Type B pancreatic cell (in vitro differentiated cells): Measurements from ENCODE around the gene PAPOLB. TPM values are rescaled to one million over a fixed set of nuclear protein-coding genes. Genes with fewer than 3 reads are reported as not detected.

ENCODE experiments used
- DNase-seq: peaks from one replicate; pipeline ENCODE4 v3.0.0; 2021; ENCODE audit warnings: mixed read lengths; ENCODE audit not compliant: unreplicated experiment; ENCODE audit errors: extremely low spot score
- H3K27ac Mint-ChIP-seq: 2 replicates; pipeline ENCODE4 v1.8.0; 2021; ENCODE audit warnings: mild to moderate bottlenecking, mixed read lengths
- H3K27me3 Mint-ChIP-seq: 2 replicates; pipeline ENCODE4 v1.8.0; 2021; ENCODE audit warnings: mixed read lengths
- H3K36me3 Mint-ChIP-seq: 2 replicates; pipeline ENCODE4 v1.8.0; 2021; ENCODE audit warnings: mixed read lengths
- H3K4me1 Mint-ChIP-seq: one replicate; pipeline ENCODE4 v1.8.0; 2021; ENCODE audit warnings: mixed read lengths; ENCODE audit not compliant: unreplicated experiment
- H3K4me3 Mint-ChIP-seq: 2 replicates; pipeline ENCODE4 v1.8.0; 2021; ENCODE audit warnings: mild to moderate bottlenecking, mixed read lengths
- H3K9me3 Mint-ChIP-seq: 2 replicates; pipeline ENCODE4 v1.8.0; 2021; ENCODE audit warnings: mixed read lengths
- long read RNA-seq: library from polyadenylated mRNA; unstranded; transcript quantifications from one replicate; pipeline ENCODE4 v2.0.0, GENCODE V29; 2020
- total RNA-seq: library from RNA; stranded (reverse); gene quantifications from 2 replicates; pipeline ENCODE4 v1.2.1, GENCODE V29; 2021; ENCODE audit warnings: low replicate concordance
- TF ChIP-seq, protein P1 (sequence below): fragments of 200-600 bp; sonication (generic); conservative IDR thresholded peaks from 2 replicates; pipeline ENCODE4 v1.5.0; 2021; ENCODE audit warnings: antibody characterized with exemption, mild to moderate bottlenecking

PAPOLB gene
- 0.07 and 0.56 TPM in 2 replicates for total RNA-seq
- long read RNA-seq, result 0 reads

DNA sequence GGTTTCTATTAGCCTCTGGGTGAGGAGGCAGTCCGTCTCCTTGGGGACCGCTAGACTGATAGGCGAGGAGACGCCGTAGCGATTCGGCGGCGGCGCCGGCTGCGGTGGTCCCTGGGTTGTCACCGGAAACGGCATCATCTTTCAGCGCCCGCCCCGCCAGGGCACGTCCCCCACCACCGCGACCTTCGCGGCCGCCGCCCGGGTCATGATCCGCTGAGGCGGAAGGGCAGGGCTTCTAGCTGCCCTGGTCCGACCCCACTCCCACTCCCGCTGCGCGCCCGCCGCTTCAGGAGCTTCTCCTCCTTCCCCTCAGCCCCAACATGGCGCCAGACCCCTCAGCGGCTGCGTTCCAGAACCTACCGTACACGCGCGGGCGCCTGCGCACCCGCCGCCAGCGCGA, at the start of gene PAPOLB:
Gene PAPOLB (minus strand): TSS at position 358 of the 400 bp plus-strand sequence. CDS start 220 bp downstream, at position 138.
- peaks cover 6% of the 10 kb centered on the region for H3K4me1 Mint-ChIP-seq
- no peak for DNase-seq

DNA sequence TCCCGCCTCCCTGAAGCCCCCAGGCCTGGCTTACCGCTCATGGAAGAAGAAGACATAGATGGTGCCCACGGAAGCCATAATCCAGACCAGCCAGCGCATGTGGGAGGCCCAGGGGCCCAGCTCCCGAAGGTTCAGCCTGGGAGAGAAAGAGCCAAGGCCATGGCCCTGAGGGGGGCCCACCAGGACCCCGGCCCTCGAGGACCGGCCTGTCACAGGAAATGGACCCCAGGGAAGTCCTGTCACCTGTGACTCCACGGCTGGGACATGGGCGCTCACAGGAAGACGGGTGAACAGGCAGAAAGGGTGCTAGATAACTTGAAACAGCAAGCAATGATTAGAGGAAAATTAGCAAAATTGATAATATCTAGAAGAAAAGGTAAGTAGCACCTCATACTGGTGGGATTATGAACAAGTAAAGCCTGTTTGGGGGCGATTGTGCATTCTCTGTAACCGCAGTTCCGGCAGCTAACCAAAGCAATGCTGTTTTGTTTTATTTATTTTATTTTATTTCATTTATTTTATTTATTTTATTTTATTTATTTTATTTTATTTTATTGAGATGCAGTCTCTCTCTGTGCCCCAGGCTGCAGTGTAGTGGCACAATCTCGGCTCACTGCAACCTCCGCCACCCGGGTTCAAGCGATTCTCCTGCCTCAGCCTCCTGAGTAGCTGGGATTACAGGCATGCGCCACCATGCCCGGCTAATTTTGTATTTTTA, 49.4 kb upstream of the PAPOLB start:
- H3K9me3 Mint-ChIP-seq, result no peaks in the 10 kb centered on the region
- no peak for DNase-seq
- H3K4me3 Mint-ChIP-seq, result no peak overlapping the region
- no peaks in the 10 kb centered on the region for H3K36me3 Mint-ChIP-seq
- no peaks in the 10 kb centered on the region for H3K4me1 Mint-ChIP-seq
- H3K27ac Mint-ChIP-seq, result no peak overlapping the region
- peaks cover 3% of the 10 kb centered on the region for H3K27me3 Mint-ChIP-seq
- TF ChIP-seq, protein P1, sequence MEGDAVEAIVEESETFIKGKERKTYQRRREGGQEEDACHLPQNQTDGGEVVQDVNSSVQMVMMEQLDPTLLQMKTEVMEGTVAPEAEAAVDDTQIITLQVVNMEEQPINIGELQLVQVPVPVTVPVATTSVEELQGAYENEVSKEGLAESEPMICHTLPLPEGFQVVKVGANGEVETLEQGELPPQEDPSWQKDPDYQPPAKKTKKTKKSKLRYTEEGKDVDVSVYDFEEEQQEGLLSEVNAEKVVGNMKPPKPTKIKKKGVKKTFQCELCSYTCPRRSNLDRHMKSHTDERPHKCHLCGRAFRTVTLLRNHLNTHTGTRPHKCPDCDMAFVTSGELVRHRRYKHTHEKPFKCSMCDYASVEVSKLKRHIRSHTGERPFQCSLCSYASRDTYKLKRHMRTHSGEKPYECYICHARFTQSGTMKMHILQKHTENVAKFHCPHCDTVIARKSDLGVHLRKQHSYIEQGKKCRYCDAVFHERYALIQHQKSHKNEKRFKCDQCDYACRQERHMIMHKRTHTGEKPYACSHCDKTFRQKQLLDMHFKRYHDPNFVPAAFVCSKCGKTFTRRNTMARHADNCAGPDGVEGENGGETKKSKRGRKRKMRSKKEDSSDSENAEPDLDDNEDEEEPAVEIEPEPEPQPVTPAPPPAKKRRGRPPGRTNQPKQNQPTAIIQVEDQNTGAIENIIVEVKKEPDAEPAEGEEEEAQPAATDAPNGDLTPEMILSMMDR, result no peak

More for the DNA sequence above, at the start of gene PAPOLB:
- Mint-ChIP-seq H3K27ac (no peak within 1 kb of the TSS), H3K36me3 (peaks cover 7% of the 10 kb centered on the region), H3K4me3 (no peak within 1 kb of the TSS), H3K9me3 (peaks cover 7% of the 10 kb centered on the region), H3K27me3 (no peaks in the 10 kb centered on the region)
- TF ChIP-seq, protein P1, result no peak

DNA sequence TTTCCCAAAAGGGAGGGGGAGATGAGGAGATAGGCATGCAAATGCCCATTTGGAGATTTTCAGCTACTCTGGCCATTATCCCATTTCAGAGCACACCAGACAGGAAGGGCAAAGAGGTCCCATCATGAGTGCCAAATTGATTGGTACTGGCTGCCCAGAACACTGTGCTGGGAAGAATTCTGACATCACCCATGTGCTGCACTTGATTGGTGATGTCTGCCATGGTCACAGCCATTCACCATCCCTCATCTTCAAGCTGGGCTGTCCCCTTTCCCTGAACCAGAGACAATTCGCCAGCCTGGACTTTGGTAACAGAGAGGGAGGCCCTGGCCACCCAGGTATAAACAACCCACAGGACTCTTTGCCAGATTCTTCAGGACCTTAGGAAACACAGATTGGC, 44.9 kb upstream of the PAPOLB start:
- no peaks in the 10 kb centered on the region for H3K36me3 Mint-ChIP-seq
- TF ChIP-seq, protein P1, result no peak
- H3K27ac Mint-ChIP-seq, result no peak overlapping the region
- DNase-seq, result no peak
- no peaks in the 10 kb centered on the region for H3K4me1 Mint-ChIP-seq
- H3K4me3 Mint-ChIP-seq, result no peak overlapping the region
- peaks cover 12% of the 10 kb centered on the region for H3K27me3 Mint-ChIP-seq
- H3K9me3 Mint-ChIP-seq, result no peaks in the 10 kb centered on the region

DNA sequence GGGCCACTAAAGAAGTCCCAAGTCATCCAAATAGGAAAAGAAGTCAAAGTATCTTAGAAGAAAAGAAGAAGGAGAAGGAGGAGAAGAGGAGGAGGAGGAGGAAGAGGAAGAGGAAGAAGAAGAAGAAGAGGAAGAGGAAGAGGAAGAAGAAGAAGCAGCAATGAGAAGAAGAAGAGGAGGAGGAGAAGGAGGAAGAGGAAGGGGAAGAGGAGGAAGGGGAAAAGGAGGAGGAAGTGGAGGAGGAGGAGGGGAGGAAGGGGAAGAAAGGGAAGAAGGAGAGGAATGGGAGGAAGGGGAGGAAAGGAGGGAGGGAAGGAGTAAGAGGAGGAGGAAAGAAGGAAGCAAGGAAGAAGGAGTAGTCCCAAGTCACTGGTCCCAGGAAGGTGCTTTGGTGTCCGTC, 43.3 kb upstream of the PAPOLB start:
- Mint-ChIP-seq H3K27ac (no peak overlapping the region), H3K9me3 (no peaks in the 10 kb centered on the region), H3K27me3 (peaks cover 12% of the 10 kb centered on the region), H3K36me3 (no peaks in the 10 kb centered on the region), H3K4me3 (no peak overlapping the region), H3K4me1 (no peaks in the 10 kb centered on the region)
- DNase-seq, result no peak
- TF ChIP-seq, protein P1, result no peak

DNA sequence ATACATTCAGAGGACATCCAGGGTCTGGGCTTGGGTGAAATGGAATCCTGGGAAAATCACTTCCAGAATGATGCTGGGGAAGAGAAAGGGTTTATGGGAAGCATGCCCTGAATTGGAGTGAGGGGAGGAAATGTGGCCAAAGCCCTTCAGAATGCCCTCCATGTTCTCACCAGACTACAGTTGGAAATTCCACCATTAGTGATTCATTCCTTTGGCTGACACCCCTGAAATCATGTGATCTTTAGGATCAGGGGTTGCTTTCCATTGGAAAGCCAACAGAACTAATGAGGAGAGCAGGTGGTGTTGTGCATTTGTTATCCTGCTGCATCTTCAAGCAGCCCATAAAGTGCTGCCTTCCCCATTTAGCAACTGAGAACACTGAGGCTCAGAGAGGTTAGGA, 42.5 kb upstream of the PAPOLB start:
- DNase-seq, result no peak
- no peaks in the 10 kb centered on the region for H3K4me1 Mint-ChIP-seq

More for the DNA sequence above, 42.5 kb upstream of the PAPOLB start:
- peaks cover 12% of the 10 kb centered on the region for H3K27me3 Mint-ChIP-seq
- no peaks in the 10 kb centered on the region for H3K36me3 Mint-ChIP-seq
- H3K9me3 Mint-ChIP-seq, result no peaks in the 10 kb centered on the region
- TF ChIP-seq, protein P1, result no peak
- no peak overlapping the region for H3K4me3 Mint-ChIP-seq
- H3K27ac Mint-ChIP-seq, result no peak overlapping the region
